Smooth muscle cell (in vitro differentiated cells): Measurements from ENCODE around the gene MED12L. TPM values are rescaled to one million over a fixed set of nuclear protein-coding genes. Genes with fewer than 3 reads are reported as not detected.

Experiments
- DNase-seq: peaks from one replicate; lab custom pipeline; 2025; ENCODE audit not compliant: unreplicated experiment; lab: John Stamatoyannopoulos, UW
- H2AFZ ChIP-seq: fragments of 200-600 bp; sonication (generic); 2 replicates; pipeline ENCODE4 v1.6.0; 2016; ENCODE audit warnings: antibody characterized with exemption, low read depth, mild to moderate bottlenecking
- H3F3A ChIP-seq: fragments of 200-600 bp; sonication (generic); 2 replicates; pipeline ENCODE4 v1.6.0; 2017; ENCODE audit warnings: antibody characterized with exemption, low read depth
- H3K27ac ChIP-seq: fragments of 200-600 bp; sonication (generic); 2 replicates; pipeline ENCODE4 v1.5.1; 2016; ENCODE audit warnings: low read depth, mild to moderate bottlenecking
- H3K27me3 ChIP-seq: fragments of 200-600 bp; sonication (generic); 2 replicates; pipeline ENCODE4 v1.6.1; 2016; ENCODE audit warnings: low read depth, mild to moderate bottlenecking
- H3K36me3 ChIP-seq: fragments of 200-600 bp; sonication (generic); 2 replicates; pipeline ENCODE4 v1.5.1; 2016; ENCODE audit warnings: low read depth
- H3K4me1 ChIP-seq: fragments of 200-600 bp; sonication (generic); 2 replicates; pipeline ENCODE4 v1.5.1; 2016; ENCODE audit warnings: low read depth
- H3K4me2 ChIP-seq: fragments of 200-600 bp; sonication (generic); 2 replicates; pipeline ENCODE4 v1.6.0; 2016; ENCODE audit warnings: mild to moderate bottlenecking
- H3K4me3 ChIP-seq: fragments of 200-600 bp; sonication (generic); 2 replicates; pipeline ENCODE4 v1.5.1; 2016; ENCODE audit warnings: mild to moderate bottlenecking
- H3K79me2 ChIP-seq: fragments of 200-600 bp; sonication (generic); 2 replicates; pipeline ENCODE4 v1.6.0; 2016; ENCODE audit warnings: low read depth, mild to moderate bottlenecking
- H3K9ac ChIP-seq: fragments of 200-600 bp; sonication (generic); 2 replicates; pipeline ENCODE4 v1.6.0; 2016; ENCODE audit warnings: low read depth
- H3K9me3 ChIP-seq: fragments of 200-600 bp; sonication (generic); replicated peaks from 2 replicates; pipeline ENCODE4 v1.5.1; 2016; ENCODE audit warnings: low read depth
- H4K20me1 ChIP-seq: fragments of 200-600 bp; sonication (generic); 2 replicates; pipeline ENCODE4 v1.6.0; 2016; ENCODE audit warnings: low read depth
- WGBS: methylation state at CpG from one replicate; pipeline ENCODE4 v1.1.7; 2016; ENCODE audit warnings: low lambda C conversion rate; 5-methylcytosine and 5-hydroxymethylcytosine counted together
- polyA plus RNA-seq: library from polyadenylated mRNA; unstranded; fragments of >200 nt; fragmentation: Nextera tagmentation; extraction: Ambion mirVana; gene quantifications from 2 replicates; pipeline ENCODE4 v1.2.1, GENCODE V29; 2016
- total RNA-seq: library from RNA; depleted of rRNA; stranded (reverse); fragments of >200 nt; gene quantifications from 2 replicates; pipeline ENCODE4 v1.2.3, GENCODE V29; 2014
- TF ChIP-seq, protein P1 (sequence below): fragments of 200-600 bp; sonication (generic); IDR thresholded peaks from 2 replicates; pipeline ENCODE4 v1.5.1; 2017; ENCODE audit warnings: borderline replicate concordance, mild to moderate bottlenecking, antibody characterized with exemption; ENCODE audit not compliant: insufficient read depth, poor library complexity, severe bottlenecking

The MED12L gene
- total and polyA plus RNA-seq, 2 experiments from 2014 or later = 0.26 to 1.5 TPM

DNA sequence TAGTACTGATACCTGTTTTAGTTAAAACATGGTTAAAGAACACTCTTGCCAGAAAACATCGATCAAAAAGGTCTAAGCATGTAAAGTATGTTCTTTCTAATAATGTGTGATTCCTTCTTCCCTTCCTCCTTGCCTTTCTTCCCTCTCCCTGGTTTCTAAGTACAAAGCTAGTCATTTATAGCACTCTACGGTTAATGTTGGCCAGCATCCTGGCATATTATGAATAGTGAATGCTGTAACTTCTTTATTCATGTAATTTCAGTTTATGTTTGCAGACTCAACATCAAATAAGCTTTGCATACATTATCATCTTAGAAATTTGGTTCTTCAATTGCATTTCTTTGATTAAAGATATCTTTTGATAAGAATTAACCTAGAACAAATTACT, 272.0 kb downstream of the MED12L start:
- Histone ChIP-seq H3K4me1 (no peaks in the 10 kb centered on the region), H3K9me3 (no peaks in the 10 kb centered on the region), H3K79me2 (no peaks in the 10 kb centered on the region), H3K4me3 (no peak overlapping the region), H2AFZ (no peak overlapping the region), H4K20me1 (no peaks in the 10 kb centered on the region), H3K27me3 (no peaks in the 10 kb centered on the region), H3F3A (no peaks in the 10 kb centered on the region), H3K36me3 (no peaks in the 10 kb centered on the region), H3K27ac (no peak overlapping the region), H3K4me2 (no peak overlapping the region), H3K9ac (no peak overlapping the region)
- 89% methylated on average over 2 of the region's 2 CpGs for WGBS
- TF ChIP-seq, protein P1, sequence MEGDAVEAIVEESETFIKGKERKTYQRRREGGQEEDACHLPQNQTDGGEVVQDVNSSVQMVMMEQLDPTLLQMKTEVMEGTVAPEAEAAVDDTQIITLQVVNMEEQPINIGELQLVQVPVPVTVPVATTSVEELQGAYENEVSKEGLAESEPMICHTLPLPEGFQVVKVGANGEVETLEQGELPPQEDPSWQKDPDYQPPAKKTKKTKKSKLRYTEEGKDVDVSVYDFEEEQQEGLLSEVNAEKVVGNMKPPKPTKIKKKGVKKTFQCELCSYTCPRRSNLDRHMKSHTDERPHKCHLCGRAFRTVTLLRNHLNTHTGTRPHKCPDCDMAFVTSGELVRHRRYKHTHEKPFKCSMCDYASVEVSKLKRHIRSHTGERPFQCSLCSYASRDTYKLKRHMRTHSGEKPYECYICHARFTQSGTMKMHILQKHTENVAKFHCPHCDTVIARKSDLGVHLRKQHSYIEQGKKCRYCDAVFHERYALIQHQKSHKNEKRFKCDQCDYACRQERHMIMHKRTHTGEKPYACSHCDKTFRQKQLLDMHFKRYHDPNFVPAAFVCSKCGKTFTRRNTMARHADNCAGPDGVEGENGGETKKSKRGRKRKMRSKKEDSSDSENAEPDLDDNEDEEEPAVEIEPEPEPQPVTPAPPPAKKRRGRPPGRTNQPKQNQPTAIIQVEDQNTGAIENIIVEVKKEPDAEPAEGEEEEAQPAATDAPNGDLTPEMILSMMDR = no peak
- DNase-seq = no peak

DNA sequence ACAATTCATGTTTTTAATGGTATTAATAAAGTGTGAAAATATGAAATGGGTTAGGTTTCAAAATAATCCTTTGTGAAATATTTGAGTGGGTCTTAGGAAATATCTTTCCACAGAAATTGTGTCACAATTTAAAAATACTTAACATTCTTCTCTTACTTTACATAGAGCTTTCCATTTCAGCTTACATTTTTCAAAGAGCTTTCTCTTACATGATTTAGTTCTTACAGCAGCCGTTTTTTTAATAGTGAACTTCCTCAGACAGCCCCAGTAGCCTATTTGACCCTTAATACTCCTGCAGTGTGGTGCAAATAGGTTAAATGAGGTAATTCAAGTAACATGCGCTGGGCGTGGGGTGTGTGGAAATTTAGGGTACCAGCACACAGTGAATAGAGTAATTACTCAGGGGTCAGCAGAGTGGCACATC, 277.3 kb downstream of the MED12L start:
- WGBS = 87% methylated on average over 3 of the region's 3 CpGs
- Histone ChIP-seq H3K4me2 (no peak overlapping the region), H3K4me1 (peaks cover 7% of the 10 kb centered on the region), H4K20me1 (no peaks in the 10 kb centered on the region), H3K4me3 (no peak overlapping the region), H2AFZ (no peak overlapping the region), H3K79me2 (no peaks in the 10 kb centered on the region), H3K9ac (no peak overlapping the region), H3K27ac (no peak overlapping the region), H3K9me3 (no peaks in the 10 kb centered on the region), H3F3A (no peaks in the 10 kb centered on the region), H3K36me3 (no peaks in the 10 kb centered on the region), H3K27me3 (no peaks in the 10 kb centered on the region)
- TF ChIP-seq, protein P1 = no peak
- DNase-seq = no peak

DNA sequence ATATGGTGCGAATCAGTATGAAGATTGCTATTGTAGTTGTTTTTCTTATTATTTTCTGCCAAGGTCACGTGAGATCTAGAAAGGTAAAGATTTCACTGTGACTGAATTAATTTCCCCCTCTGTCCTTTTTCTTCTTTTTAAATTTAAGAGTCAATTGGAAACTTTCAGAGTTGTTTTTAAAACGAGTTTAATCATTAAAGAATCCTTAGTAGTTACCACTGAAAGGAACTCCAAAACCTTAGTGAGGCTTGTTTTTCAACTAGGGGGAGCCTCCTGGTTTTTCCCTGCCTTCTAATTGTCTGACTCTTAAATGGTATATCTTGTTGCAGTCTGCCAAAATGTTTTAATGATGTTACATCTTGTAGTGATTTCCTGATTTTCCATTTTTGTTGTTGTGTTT, 281.5 kb downstream of the MED12L start:
- Histone ChIP-seq H3K79me2 (no peaks in the 10 kb centered on the region), H3F3A (no peaks in the 10 kb centered on the region), H3K4me1 (peaks cover 7% of the 10 kb centered on the region), H2AFZ (no peak overlapping the region), H3K4me2 (no peak overlapping the region), H3K9ac (no peak overlapping the region), H3K36me3 (no peaks in the 10 kb centered on the region), H3K9me3 (no peaks in the 10 kb centered on the region), H4K20me1 (no peaks in the 10 kb centered on the region), H3K27me3 (no peaks in the 10 kb centered on the region), H3K4me3 (no peak overlapping the region), H3K27ac (no peak overlapping the region)
- TF ChIP-seq, protein P1 = no peak
- DNase-seq = no peak
- 81% methylated on average over 3 of the region's 3 CpGs for WGBS

DNA sequence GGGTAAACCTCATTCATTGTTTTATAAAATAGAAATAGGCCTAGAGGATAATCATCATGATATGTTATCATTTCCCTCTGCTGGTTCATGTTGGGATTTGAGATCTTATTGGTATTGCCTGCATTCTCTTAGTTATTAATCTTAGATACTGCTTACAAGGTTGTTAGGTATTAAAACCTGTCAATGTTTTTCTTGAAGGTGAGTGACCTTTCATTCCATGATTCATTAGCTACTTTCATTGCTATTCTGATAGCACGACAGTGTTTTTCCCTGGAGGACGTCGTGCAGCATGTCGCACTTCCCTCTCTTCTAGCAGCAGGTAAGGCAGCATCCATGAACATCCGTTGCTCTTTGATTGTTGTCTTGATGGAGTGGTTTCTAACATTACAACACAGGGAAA, 282.0 kb downstream of the MED12L start:
- Histone ChIP-seq H4K20me1 (no peaks in the 10 kb centered on the region), H3F3A (no peaks in the 10 kb centered on the region), H3K9ac (no peak overlapping the region), H3K9me3 (no peaks in the 10 kb centered on the region), H3K36me3 (no peaks in the 10 kb centered on the region), H3K4me2 (no peak overlapping the region), H3K27ac (no peak overlapping the region), H3K4me3 (no peak overlapping the region), H2AFZ (no peak overlapping the region), H3K27me3 (no peaks in the 10 kb centered on the region), H3K79me2 (no peaks in the 10 kb centered on the region), H3K4me1 (peaks cover 7% of the 10 kb centered on the region)
- DNase-seq = no peak
- TF ChIP-seq, protein P1 = no peak
- 86% methylated on average over 5 of the region's 5 CpGs for WGBS
